HG03045 (cell line): ENCODE measurements around the gene ELOA2.
"Not testable (repeated sequence)": the region's sequence is repeated elsewhere in the genome, so short reads cannot be mapped to it uniquely, and the experiment has no call there.

Experiments used
- ATAC-seq: cut with Tn5 transposase; IDR thresholded peaks from one replicate; pipeline ENCODE4 v1.9.1; 2021; ENCODE audit warnings: mild to moderate bottlenecking, moderate library complexity; ENCODE audit not compliant: unreplicated experiment

The ELOA2 gene

DNA sequence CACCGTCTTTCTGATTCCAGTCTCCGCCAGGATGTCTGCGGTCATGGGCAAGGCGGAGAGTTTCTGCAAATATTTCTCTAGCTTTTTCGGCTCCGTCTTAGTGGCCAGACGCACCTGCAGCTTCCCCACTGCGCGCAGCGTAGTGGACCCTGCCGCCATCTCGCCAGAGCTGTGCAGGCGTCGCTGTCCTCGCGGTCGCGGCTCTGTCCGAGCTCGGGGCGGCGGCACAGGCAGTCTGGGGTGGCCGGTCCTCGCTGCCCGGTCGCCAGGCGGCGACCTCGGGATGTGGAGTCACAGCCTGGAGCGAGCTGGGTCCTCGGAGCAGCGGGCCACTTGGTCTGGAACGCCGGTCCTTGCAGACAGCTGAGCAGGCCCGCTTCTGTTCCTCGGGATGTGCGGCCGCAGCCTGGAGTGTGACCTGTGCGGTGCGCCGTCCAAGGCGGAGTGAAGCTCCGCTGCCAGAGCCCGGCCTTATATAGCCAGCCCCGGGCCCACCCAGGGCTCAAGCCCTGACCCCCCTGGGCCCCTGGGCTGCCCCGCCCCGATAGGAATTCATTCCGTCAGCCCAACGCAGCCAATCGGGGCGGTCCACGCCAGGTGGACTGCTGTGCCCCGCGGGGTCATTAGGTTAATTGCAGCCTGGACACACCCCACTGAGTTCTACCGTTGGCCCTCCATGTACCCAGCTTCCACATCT lies 11.5 kb downstream of the ELOA2 start:
- not testable (repeated sequence) for ATAC-seq

DNA sequence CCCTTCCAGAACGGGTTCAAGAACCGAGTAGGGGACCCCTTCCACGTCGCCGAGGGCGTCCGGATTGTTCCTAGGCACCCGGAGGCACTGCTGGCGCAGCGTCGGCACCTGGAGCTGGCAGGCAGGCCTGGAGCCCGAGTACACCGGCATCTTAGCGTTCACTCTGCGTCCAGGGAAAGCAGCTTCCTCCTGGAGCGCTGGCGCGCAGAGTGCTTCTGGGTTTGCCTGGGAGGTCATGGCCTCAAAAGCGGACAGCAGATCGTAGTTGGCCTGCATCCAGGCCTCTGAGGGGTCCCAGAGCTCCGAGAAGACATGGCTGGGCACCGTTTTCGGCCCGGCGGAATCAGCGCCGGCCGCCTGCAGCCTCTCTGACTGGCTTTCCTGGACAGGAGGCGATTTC lies 12.6 kb downstream of the ELOA2 start:
- ATAC-seq, result not testable (repeated sequence)

- ATAC-seq, result not testable (repeated sequence)
Measured at GRCh38 chr18:47020757-47021156, 14.7 kb downstream of the ELOA2 start.

DNA sequence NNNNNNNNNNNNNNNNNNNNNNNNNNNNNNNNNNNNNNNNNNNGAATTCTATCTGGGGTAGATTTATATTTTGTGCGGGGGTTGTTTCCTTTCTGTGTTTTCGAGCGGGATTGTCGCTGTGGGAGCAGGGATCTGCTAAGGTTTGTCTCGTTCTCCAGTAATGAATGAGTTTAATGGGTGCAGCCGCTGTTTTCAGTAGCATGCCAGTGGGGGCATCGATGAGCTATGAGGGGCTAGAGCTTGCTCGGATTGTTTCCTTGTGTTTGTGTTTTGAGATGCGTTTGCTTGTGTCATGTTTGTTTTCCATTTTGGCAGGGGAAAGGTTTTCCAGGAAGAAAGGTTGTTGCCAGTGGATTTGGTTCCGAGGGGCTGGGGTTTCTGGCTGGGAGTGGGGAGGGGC lies 15.6 kb downstream of the ELOA2 start:
- ATAC-seq, result not testable (repeated sequence)
